ENCODE measurements around the gene PDZD4.

DNA sequence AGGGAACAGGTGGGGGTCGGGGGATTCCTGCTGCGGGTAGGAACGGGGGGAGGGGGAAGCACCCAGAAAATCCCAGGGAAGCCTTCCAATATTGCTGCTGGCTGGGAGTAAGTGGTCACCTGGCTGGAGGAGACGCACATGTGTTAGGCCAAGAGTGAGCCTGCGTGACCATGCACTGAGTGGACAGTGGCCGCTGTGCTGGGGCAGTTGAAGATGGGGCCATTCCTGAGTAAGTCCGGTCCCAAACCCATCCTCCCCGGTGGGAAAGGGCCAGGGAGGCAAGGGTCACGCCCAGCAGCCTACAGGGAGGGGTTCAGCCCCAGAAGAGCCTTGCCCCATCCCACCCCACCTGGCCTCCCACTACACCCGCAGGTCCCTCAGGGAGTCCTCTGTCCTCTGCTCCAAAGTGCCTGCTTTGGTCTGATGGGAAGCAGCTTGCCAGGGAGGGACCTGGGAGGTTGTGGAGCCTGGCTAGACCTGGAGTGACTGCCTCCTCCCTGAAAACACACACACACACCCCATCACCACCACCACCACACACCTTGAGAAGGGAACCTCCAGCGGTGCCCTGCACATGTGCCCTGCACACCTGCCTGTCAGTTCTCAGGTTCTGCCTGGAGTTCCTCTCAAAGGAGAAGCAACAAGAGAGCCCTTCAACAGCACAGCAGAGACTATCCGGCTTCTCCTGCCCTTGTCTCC, 49.5 kb upstream of the PDZD4 start:
- TF ChIP-seq, protein P1, sequence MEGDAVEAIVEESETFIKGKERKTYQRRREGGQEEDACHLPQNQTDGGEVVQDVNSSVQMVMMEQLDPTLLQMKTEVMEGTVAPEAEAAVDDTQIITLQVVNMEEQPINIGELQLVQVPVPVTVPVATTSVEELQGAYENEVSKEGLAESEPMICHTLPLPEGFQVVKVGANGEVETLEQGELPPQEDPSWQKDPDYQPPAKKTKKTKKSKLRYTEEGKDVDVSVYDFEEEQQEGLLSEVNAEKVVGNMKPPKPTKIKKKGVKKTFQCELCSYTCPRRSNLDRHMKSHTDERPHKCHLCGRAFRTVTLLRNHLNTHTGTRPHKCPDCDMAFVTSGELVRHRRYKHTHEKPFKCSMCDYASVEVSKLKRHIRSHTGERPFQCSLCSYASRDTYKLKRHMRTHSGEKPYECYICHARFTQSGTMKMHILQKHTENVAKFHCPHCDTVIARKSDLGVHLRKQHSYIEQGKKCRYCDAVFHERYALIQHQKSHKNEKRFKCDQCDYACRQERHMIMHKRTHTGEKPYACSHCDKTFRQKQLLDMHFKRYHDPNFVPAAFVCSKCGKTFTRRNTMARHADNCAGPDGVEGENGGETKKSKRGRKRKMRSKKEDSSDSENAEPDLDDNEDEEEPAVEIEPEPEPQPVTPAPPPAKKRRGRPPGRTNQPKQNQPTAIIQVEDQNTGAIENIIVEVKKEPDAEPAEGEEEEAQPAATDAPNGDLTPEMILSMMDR (IDR thresholded peaks at IDR 0.05) = no peak
- TF ChIP-seq POLR2A (IDR thresholded peaks at IDR 0.05; ENCODE audit: low read depth) = no peak
